Fibroblast of lung (primary cell): ENCODE results near the gene STARD7. TPM values are rescaled to one million over a fixed set of nuclear protein-coding genes. Genes with fewer than 3 reads are reported as not detected.

Source experiments
- DNase-seq, 2 donors: peaks; one replicate each; pipeline versions ENCODE4 v3.0.0 to v3.0.0-alpha.2; 2010; ENCODE audit warnings: low read depth in 2 of 2
- H2AFZ ChIP-seq: 2 replicates; pipeline ENCODE4 v1.5.1; 2012; ENCODE audit warnings: low read length, control low read depth, inconsistent platforms
- H3K27ac ChIP-seq: 2 replicates; pipeline ENCODE4 v1.5.1; 2011; ENCODE audit warnings: low read length, control low read depth; ENCODE audit not compliant: insufficient read depth
- H3K27me3 ChIP-seq: 2 replicates; pipeline ENCODE4 v1.5.1; 2011; ENCODE audit warnings: mild to moderate bottlenecking, low read length; ENCODE audit not compliant: control insufficient read depth, insufficient read depth
- H3K36me3 ChIP-seq: 2 replicates; pipeline ENCODE4 v1.5.1; 2011; ENCODE audit warnings: low read length; ENCODE audit not compliant: control insufficient read depth, insufficient read depth
- H3K4me1 ChIP-seq: 2 replicates; pipeline ENCODE4 v1.5.1; 2011; ENCODE audit warnings: low read length; ENCODE audit not compliant: control insufficient read depth, insufficient read depth; ENCODE audit errors: extremely low read depth
- H3K4me2 ChIP-seq: 2 replicates; pipeline ENCODE4 v1.5.1; 2011; ENCODE audit warnings: low read length, control low read depth; ENCODE audit not compliant: insufficient read depth; ENCODE audit errors: extremely low read depth
- H3K4me3 ChIP-seq, 4 experiments: fragments of 200-600 bp in 1 of 4; sonication (generic) in 1 of 4; replicated peaks in 1 of 4; 2 replicates each; pipeline ENCODE4 v1.5.1; 2011 to 2016; ENCODE audit warnings: low read length in 4 of 4, low read depth in 3 of 4, mild to moderate bottlenecking in 3 of 4, control low read depth in 2 of 4, inconsistent platforms in 1 of 4, mixed read lengths in 1 of 4; ENCODE audit not compliant: insufficient read depth in 1 of 4; ENCODE audit errors: control extremely low read depth in 1 of 4
- H3K79me2 ChIP-seq: 2 replicates; pipeline ENCODE4 v1.5.1; 2012; ENCODE audit warnings: mild to moderate bottlenecking, low read length, inconsistent platforms; ENCODE audit not compliant: control insufficient read depth, insufficient read depth
- H3K9ac ChIP-seq: 2 replicates; pipeline ENCODE4 v1.5.1; 2011; ENCODE audit warnings: mild to moderate bottlenecking, low read length, control low read depth; ENCODE audit not compliant: insufficient read depth
- H3K9me3 ChIP-seq: 2 replicates; pipeline ENCODE4 v1.5.1; 2012; ENCODE audit warnings: low read depth, low read length; ENCODE audit not compliant: control insufficient read depth, insufficient read depth
- H4K20me1 ChIP-seq: 2 replicates; pipeline ENCODE4 v1.5.1; 2011; ENCODE audit warnings: low read length; ENCODE audit not compliant: control insufficient read depth, insufficient read depth; ENCODE audit errors: extremely low read depth
- EZH2 ChIP-seq: IDR thresholded peaks from 2 replicates; pipeline ENCODE4 v1.5.1; 2012; ENCODE audit warnings: low read length, control low read depth, mild to moderate bottlenecking; ENCODE audit errors: missing control alignments
- polyA plus RNA-seq, 2 donors: library from polyadenylated mRNA; depleted of rRNA in 1 of 2; stranded (reverse) in 1 of 2; unstranded in 1 of 2; fragments of >200 nt; gene quantifications; 2 replicates each; pipeline ENCODE4 v1.2.1, GENCODE V29; 2011 to 2012; ENCODE audit warnings: missing spikeins in 1 of 2
- total RNA-seq: library from RNA; depleted of rRNA; stranded (reverse); fragments of >200 nt; gene quantifications from 2 replicates; pipeline ENCODE4 v1.2.1, GENCODE V29; 2014
- TF ChIP-seq, protein P1 (sequence below), 2 donors: IDR thresholded peaks in 1 of 2; conservative IDR thresholded peaks in 1 of 2; 1 replicate in 1 of 2; 2 replicates in 1 of 2; pipeline ENCODE4 v1.5.1; 2011 to 2012; ENCODE audit warnings: low read length in 2 of 2, control low read depth in 1 of 2, inconsistent platforms in 1 of 2, low read depth in 1 of 2, mild to moderate bottlenecking in 1 of 2

Gene STARD7
- total and polyA plus RNA-seq, 2 donors (not counting 1 experiment from before 2014, with no cell fraction given), result 109 to 121 TPM

DNA sequence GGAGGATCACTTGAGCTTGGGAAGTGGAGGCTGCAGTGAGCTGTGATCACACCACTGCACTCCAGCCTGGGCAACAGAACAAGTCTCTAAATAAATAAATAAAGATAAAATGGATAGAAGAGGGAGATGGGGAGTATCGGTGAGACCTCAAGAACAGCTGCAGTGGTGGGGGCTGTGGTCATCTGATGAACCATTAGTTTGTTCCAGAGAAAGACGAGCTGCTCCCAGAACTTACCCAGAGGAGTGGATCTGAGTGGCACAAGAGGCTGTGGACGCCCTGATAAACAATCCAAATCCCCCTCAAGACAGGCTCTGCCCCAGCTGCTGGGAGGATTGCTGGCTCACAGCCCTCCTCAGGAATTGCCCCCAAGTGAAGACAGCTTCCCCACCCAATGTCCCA lies 30.5 kb upstream of the STARD7 start:
- H2AFZ ChIP-seq, result no peak overlapping the region
- no peaks in the 10 kb centered on the region for H4K20me1 ChIP-seq
- TF ChIP-seq, protein P1, sequence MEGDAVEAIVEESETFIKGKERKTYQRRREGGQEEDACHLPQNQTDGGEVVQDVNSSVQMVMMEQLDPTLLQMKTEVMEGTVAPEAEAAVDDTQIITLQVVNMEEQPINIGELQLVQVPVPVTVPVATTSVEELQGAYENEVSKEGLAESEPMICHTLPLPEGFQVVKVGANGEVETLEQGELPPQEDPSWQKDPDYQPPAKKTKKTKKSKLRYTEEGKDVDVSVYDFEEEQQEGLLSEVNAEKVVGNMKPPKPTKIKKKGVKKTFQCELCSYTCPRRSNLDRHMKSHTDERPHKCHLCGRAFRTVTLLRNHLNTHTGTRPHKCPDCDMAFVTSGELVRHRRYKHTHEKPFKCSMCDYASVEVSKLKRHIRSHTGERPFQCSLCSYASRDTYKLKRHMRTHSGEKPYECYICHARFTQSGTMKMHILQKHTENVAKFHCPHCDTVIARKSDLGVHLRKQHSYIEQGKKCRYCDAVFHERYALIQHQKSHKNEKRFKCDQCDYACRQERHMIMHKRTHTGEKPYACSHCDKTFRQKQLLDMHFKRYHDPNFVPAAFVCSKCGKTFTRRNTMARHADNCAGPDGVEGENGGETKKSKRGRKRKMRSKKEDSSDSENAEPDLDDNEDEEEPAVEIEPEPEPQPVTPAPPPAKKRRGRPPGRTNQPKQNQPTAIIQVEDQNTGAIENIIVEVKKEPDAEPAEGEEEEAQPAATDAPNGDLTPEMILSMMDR (conservative IDR thresholded peaks at IDR 0.05 in 1 of 2, IDR thresholded peaks at IDR 0.05 in 1 of 2; ENCODE audit: low read depth in 1 of 2, low read length in 2 of 2), result no peak
- no peak for TF ChIP-seq EZH2
- peaks cover 2% of the 10 kb centered on the region for H3K4me1 ChIP-seq
- H3K4me2 ChIP-seq, result no peak overlapping the region
- H3K27ac ChIP-seq, result no peak overlapping the region
- H3K9ac ChIP-seq, result no peak overlapping the region
- H3K4me3 ChIP-seq, result no peak overlapping the region
- no peaks in the 10 kb centered on the region for H3K79me2 ChIP-seq
- no peak for DNase-seq
- no peaks in the 10 kb centered on the region for H3K27me3 ChIP-seq
- H3K36me3 ChIP-seq, result no peaks in the 10 kb centered on the region
- no peaks in the 10 kb centered on the region for H3K9me3 ChIP-seq

DNA sequence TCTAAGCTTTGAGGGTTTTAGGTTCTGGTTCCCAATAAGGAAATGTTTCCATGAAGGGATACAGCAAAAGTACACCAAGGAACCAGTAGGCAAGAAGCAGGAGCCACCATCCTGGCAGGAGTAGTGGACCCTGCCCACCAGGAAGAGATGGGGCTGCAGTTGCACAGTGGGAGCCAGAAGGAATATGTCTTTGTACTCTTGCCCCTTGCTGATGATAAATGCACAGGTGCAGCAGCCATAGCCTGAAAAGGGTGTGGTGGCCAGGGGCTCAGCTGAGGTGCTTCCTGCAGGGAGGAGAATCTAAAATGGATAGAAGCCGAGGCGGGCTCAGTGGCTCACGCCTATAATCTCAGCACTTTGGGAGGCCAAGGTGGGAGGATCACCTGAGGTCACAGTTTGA lies 29.6 kb upstream of the STARD7 start:
- Histone ChIP-seq H2AFZ (no peak overlapping the region), H3K79me2 (no peaks in the 10 kb centered on the region), H3K36me3 (no peaks in the 10 kb centered on the region), H3K4me3 (no peak overlapping the region), H3K27ac (no peak overlapping the region), H3K4me2 (no peak overlapping the region), H3K4me1 (peaks cover 2% of the 10 kb centered on the region), H3K9me3 (no peaks in the 10 kb centered on the region), H3K9ac (no peak overlapping the region), H3K27me3 (no peaks in the 10 kb centered on the region), H4K20me1 (no peaks in the 10 kb centered on the region)
- TF ChIP-seq EZH2, result no peak
- TF ChIP-seq, protein P1 (conservative IDR thresholded peaks at IDR 0.05 in 1 of 2, IDR thresholded peaks at IDR 0.05 in 1 of 2; ENCODE audit: low read depth in 1 of 2, low read length in 2 of 2), result no peak
- DNase-seq, result no peak

DNA sequence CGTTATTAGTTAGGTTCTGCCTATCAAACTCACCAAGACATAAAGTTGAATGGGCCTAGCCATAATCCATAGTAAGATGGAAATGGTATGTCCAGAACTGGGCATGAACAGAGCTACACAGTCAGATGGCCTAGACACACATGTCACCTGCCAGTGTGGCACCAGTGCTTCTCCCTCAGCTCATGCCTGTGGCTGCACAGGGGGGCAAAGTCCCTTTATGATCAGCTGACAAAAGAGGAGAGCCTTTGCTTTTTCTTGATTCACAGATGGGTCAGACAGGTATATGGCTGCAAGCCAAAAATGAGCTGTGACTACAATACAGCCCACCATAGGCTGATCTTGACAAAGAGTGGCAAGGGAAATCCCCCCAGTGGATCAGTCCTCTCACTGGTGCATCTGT lies 28.3 kb upstream of the STARD7 start:
- H4K20me1 ChIP-seq, result no peaks in the 10 kb centered on the region
- TF ChIP-seq, protein P1 (conservative IDR thresholded peaks at IDR 0.05 in 1 of 2, IDR thresholded peaks at IDR 0.05 in 1 of 2; ENCODE audit: low read depth in 1 of 2, low read length in 2 of 2), result no peak
- TF ChIP-seq EZH2, result no peak

More for the DNA sequence above, 28.3 kb upstream of the STARD7 start:
- no peak overlapping the region for H2AFZ ChIP-seq
- DNase-seq, result no peak
- H3K4me3 ChIP-seq, result no peak overlapping the region
- H3K27ac ChIP-seq, result no peak overlapping the region
- no peak overlapping the region for H3K9ac ChIP-seq
- no peaks in the 10 kb centered on the region for H3K36me3 ChIP-seq
- no peaks in the 10 kb centered on the region for H3K27me3 ChIP-seq
- no peaks in the 10 kb centered on the region for H3K79me2 ChIP-seq
- H3K9me3 ChIP-seq, result no peaks in the 10 kb centered on the region
- H3K4me1 ChIP-seq, result peaks cover 1% of the 10 kb centered on the region
- H3K4me2 ChIP-seq, result no peak overlapping the region
